Upper lobe of left lung (tissue), 4 donors: ENCODE measurements around the gene SCFD2.

Experiments used
- CTCF ChIP-seq, 6 experiments: fragments of 450-650 bp in 4 of 6; fragments of 200-600 bp in 2 of 6; sonication (generic) in 2 of 6; IDR thresholded peaks; one replicate each; pipeline ENCODE4 v1.5.1; 2016 to 2019; ENCODE audit warnings: antibody characterized with exemption in 6 of 6
- POLR2A ChIP-seq, 4 donors: fragments of 450-650 bp; IDR thresholded peaks; one replicate each; pipeline ENCODE4 v1.5.1; 2016 to 2017; ENCODE audit warnings: antibody characterized with exemption in 4 of 4, mild to moderate bottlenecking in 2 of 4

GRCh38 chr4:53076374-53076958 lies 289.4 kb downstream of the SCFD2 start:
- TF ChIP-seq CTCF (IDR thresholded peaks at IDR 0.05) (no peak), POLR2A (IDR thresholded peaks at IDR 0.05) (no peak)
